ENCODE data around the gene COL27A1. TPM values are rescaled to one million over a fixed set of nuclear protein-coding genes. Genes with fewer than 3 reads are reported as not detected.

COL27A1 gene
- total and polyA plus RNA-seq, 4 donors: 10.9 to 25.6 (median 17.4) TPM

DNA sequence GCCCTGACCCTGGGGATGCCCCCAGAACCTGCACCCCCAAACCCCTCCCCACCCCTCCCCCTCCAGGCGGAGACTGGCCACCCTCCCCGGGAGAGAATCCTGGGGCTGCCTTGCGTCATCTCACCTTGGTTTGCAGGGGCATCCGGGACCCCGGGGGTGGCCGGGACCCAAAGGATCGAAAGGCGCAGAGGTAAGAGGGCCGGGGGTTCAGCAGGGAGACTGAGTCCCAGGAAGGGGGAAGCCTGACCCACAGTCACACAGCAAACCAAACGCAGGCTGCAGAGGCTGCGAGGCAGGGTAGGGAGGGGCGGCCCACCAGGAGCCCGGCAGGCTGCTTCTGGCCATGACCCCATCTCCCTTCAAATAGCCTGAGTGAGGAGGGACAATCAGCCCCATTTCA lies 133.8 kb downstream of the COL27A1 start:
- no peak for ATAC-seq (ENCODE audit: insufficient read depth, low FRiP score)
- H3K27me3 ChIP-seq (ENCODE audit: control insufficient read depth in 3 of 3, insufficient read depth in 3 of 3, low read length in 2 of 3): no peaks in the 10 kb centered on the region
- WGBS, 2 donors: 92 to 93% methylated on average over 13 of the region's 13 CpGs
- peak in 1 of 3 donors; percentile 7 for DNase-seq
- H3K4me3 ChIP-seq: no peak overlapping the region
- H3K4me1 ChIP-seq (ENCODE audit: control insufficient read depth in 5 of 5, insufficient read depth in 5 of 5, low read length in 5 of 5): peaks cover 0 to 13% (median 5%) of the 10 kb centered on the region in 5 donors
- H3K9me3 ChIP-seq (ENCODE audit: control insufficient read depth in 4 of 4, insufficient read depth in 3 of 4, low read length in 3 of 4): no peaks in the 10 kb centered on the region
- no peak overlapping the region for H3K9ac ChIP-seq (ENCODE audit: insufficient read depth in 1 of 2, low read length in 2 of 2)
- TF ChIP-seq, protein P1, sequence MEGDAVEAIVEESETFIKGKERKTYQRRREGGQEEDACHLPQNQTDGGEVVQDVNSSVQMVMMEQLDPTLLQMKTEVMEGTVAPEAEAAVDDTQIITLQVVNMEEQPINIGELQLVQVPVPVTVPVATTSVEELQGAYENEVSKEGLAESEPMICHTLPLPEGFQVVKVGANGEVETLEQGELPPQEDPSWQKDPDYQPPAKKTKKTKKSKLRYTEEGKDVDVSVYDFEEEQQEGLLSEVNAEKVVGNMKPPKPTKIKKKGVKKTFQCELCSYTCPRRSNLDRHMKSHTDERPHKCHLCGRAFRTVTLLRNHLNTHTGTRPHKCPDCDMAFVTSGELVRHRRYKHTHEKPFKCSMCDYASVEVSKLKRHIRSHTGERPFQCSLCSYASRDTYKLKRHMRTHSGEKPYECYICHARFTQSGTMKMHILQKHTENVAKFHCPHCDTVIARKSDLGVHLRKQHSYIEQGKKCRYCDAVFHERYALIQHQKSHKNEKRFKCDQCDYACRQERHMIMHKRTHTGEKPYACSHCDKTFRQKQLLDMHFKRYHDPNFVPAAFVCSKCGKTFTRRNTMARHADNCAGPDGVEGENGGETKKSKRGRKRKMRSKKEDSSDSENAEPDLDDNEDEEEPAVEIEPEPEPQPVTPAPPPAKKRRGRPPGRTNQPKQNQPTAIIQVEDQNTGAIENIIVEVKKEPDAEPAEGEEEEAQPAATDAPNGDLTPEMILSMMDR (IDR thresholded peaks at IDR 0.05; ENCODE audit: control extremely low read depth, extremely low read depth): no peak
- H3K36me3 ChIP-seq (ENCODE audit: control insufficient read depth in 4 of 4, insufficient read depth in 4 of 4, low read length in 4 of 4): peaks cover 0 to 38% (median 13%) of the 10 kb centered on the region in 4 donors
- H3K27ac ChIP-seq (ENCODE audit: low read depth in 1 of 2, low read length in 1 of 2): no peak overlapping the region

DNA sequence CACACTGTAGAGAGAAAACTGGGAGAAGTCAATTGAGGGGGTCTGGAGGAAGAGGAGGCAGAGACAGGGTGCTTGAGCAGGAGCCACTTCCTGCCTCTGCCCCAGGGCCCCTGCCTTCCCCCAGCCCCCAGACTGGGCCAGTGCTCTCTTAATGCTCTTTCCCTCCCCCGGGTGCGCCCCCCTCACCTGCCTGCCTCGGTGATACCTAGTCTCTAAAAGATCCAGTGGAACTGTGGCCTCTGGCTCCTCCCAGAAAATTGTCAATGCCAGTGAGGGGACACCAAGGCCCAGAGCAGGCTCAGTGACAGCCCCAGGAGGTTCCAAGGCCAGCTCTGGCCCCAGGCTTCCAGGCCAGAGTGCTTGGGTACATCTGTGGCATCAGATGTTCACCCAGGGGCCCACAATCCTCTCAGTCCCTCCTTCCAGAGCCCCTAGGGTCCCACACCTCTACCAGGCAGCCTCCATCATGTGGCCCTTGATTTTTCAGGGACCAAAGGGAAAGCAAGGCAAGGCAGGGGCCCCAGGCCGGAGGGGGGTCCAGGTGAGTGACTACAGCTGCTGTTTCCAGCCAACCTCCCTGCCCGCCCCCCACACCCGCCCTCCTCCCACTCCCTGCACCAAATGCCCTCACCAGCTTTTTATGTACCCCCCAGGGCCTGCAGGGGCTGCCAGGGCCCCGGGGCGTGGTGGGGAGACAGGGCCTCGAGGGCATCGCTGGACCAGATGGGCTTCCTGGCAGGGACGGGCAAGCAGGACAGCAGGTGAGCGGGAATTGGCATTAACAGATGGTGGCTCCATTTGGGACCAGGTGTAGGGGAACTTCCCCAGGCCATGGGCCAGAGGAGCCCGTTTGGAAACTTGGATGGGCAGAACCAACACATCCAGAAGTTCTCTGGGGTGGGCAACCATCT lies 134.5 kb downstream of the COL27A1 start:
- WGBS, 2 donors: 91 to 95% methylated on average over 13 of the region's 13 CpGs
- no peak overlapping the region for H3K9ac ChIP-seq (ENCODE audit: insufficient read depth in 1 of 2, low read length in 2 of 2)
- DNase-seq: peak in 1 of 3 donors; percentile 12

DNA sequence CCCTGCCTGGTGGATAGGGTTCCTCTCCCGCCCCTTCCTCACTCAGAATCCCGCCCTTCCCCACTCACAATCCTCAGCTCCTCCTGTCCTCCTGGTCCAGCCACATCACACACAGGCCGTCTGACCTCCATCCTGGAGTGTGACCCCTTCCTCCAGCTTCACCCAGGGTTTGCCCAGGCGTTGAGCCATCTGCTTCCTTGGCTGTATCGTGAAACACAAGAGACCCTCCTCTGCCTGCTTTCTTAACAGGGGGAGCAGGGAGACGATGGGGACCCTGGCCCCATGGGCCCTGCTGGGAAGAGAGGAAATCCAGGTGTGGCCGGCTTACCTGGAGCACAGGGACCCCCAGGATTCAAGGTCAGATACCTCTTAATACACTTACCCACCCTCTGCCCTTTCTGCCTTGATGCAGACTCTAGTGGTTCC lies 135.2 kb downstream of the COL27A1 start:
- 71 to 75% methylated on average over 5 to 7 of the region's 7 CpGs for WGBS, 2 donors
- DNase-seq: no peak

More for the DNA sequence above, 134.5 kb downstream of the COL27A1 start:
- no peak for ATAC-seq (ENCODE audit: insufficient read depth, low FRiP score)
- peaks cover 0 to 4% (median 2%) of the 10 kb centered on the region in 4 donors for H3K9me3 ChIP-seq (ENCODE audit: control insufficient read depth in 4 of 4, insufficient read depth in 3 of 4, low read length in 3 of 4)
- TF ChIP-seq, protein P1 (IDR thresholded peaks at IDR 0.05; ENCODE audit: control extremely low read depth, extremely low read depth): no peak
- no peak overlapping the region for H3K4me3 ChIP-seq
- H3K36me3 ChIP-seq (ENCODE audit: control insufficient read depth in 4 of 4, insufficient read depth in 4 of 4, low read length in 4 of 4): peaks cover 0 to 41% (median 16%) of the 10 kb centered on the region in 4 donors
- no peak overlapping the region for H3K27ac ChIP-seq (ENCODE audit: low read depth in 1 of 2, low read length in 1 of 2)
- peaks cover 0 to 12% (median 5%) of the 10 kb centered on the region in 5 donors for H3K4me1 ChIP-seq (ENCODE audit: control insufficient read depth in 5 of 5, insufficient read depth in 5 of 5, low read length in 5 of 5)
- H3K27me3 ChIP-seq (ENCODE audit: control insufficient read depth in 3 of 3, insufficient read depth in 3 of 3, low read length in 2 of 3): no peaks in the 10 kb centered on the region

More for the DNA sequence above, 135.2 kb downstream of the COL27A1 start:
- H3K36me3 ChIP-seq (ENCODE audit: control insufficient read depth in 4 of 4, insufficient read depth in 4 of 4, low read length in 4 of 4): peaks cover 0 to 47% (median 19%) of the 10 kb centered on the region in 4 donors
- H3K4me3 ChIP-seq: no peak overlapping the region
- H3K9ac ChIP-seq (ENCODE audit: insufficient read depth in 1 of 2, low read length in 2 of 2): no peak overlapping the region
- H3K27me3 ChIP-seq (ENCODE audit: control insufficient read depth in 3 of 3, insufficient read depth in 3 of 3, low read length in 2 of 3): no peaks in the 10 kb centered on the region
- H3K4me1 ChIP-seq (ENCODE audit: control insufficient read depth in 5 of 5, insufficient read depth in 5 of 5, low read length in 5 of 5): peaks cover 0 to 5% (median 0%) of the 10 kb centered on the region in 5 donors
- no peak overlapping the region for H3K27ac ChIP-seq (ENCODE audit: low read depth in 1 of 2, low read length in 1 of 2)
- ATAC-seq (ENCODE audit: insufficient read depth, low FRiP score): no peak
- peaks cover 0 to 8% (median 2%) of the 10 kb centered on the region in 4 donors for H3K9me3 ChIP-seq (ENCODE audit: control insufficient read depth in 4 of 4, insufficient read depth in 3 of 4, low read length in 3 of 4)
- TF ChIP-seq, protein P1 (IDR thresholded peaks at IDR 0.05; ENCODE audit: control extremely low read depth, extremely low read depth): no peak

Measured in lung (tissue), 12 donors.